Liver (tissue), 9 donors: ENCODE data around the gene PPP1R26. TPM values are rescaled to one million over a fixed set of nuclear protein-coding genes. Genes with fewer than 3 reads are reported as not detected.

Experiments
- DNase-seq: peaks from one replicate; pipeline ENCODE4 v3.0.0-alpha.2; 2017; ENCODE audit warnings: low spot score
- H3K27ac ChIP-seq, 2 donors: one replicate each; pipeline ENCODE4 v1.7.0; 2013; ENCODE audit warnings: inconsistent platforms in 2 of 2, low read length in 2 of 2, control low read depth in 1 of 2, low read depth in 1 of 2, mild to moderate bottlenecking in 1 of 2
- H3K27me3 ChIP-seq, 4 donors: one replicate each; pipeline versions ENCODE4 v1.6.1 to v1.7.0; 2013; ENCODE audit warnings: low read length in 3 of 4, inconsistent platforms in 1 of 4, mild to moderate bottlenecking in 1 of 4, moderate library complexity in 1 of 4; ENCODE audit not compliant: control insufficient read depth in 4 of 4, insufficient read depth in 4 of 4
- H3K36me3 ChIP-seq, 4 donors: one replicate each; pipeline versions ENCODE4 v1.6.1 to v1.7.0; 2013; ENCODE audit warnings: low read length in 3 of 4, mild to moderate bottlenecking in 3 of 4, low read depth in 1 of 4, moderate library complexity in 1 of 4; ENCODE audit not compliant: control insufficient read depth in 4 of 4, insufficient read depth in 3 of 4
- H3K4me1 ChIP-seq, 4 donors: one replicate each; pipeline versions ENCODE4 v1.6.1 to v1.7.0; 2013; ENCODE audit warnings: low read length in 3 of 4, mild to moderate bottlenecking in 3 of 4, moderate library complexity in 1 of 4; ENCODE audit not compliant: control insufficient read depth in 4 of 4, insufficient read depth in 4 of 4
- H3K4me3 ChIP-seq, 3 donors: one replicate each; pipeline versions ENCODE4 v1.6.1 to v1.7.0; 2013; ENCODE audit warnings: low read length in 3 of 3, control low read depth in 1 of 3, low read depth in 1 of 3, mild to moderate bottlenecking in 1 of 3
- H3K9ac ChIP-seq, 2 donors: one replicate each; pipeline ENCODE4 v1.7.0; 2013; ENCODE audit warnings: low read length in 2 of 2, mild to moderate bottlenecking in 2 of 2, moderate library complexity in 2 of 2, control low read depth in 1 of 2, low read depth in 1 of 2
- H3K9me3 ChIP-seq, 4 donors: one replicate each; pipeline versions ENCODE4 v1.6.1 to v1.7.0; 2013; ENCODE audit warnings: low read length in 3 of 4; ENCODE audit not compliant: control insufficient read depth in 4 of 4
- ATF3 ChIP-seq: IDR thresholded peaks from 2 replicates; pipeline ENCODE4 v1.6.1; 2016; ENCODE audit warnings: antibody characterized with exemption
- CTCF ChIP-seq: fragments of 150-350 bp; IDR thresholded peaks from 2 replicates; pipeline ENCODE4 v1.5.1; 2017; ENCODE audit warnings: improper control_type of control experiment, low read depth, low read length; ENCODE audit not compliant: missing input control
- EGR1 ChIP-seq, 2 donors: IDR thresholded peaks; 2 replicates each; pipeline ENCODE4 v1.6.1; 2016 to 2018; ENCODE audit warnings: antibody characterized with exemption in 2 of 2, low read depth in 2 of 2
- FOXA1 ChIP-seq: IDR thresholded peaks from 2 replicates; pipeline ENCODE4 v1.6.1; 2016; ENCODE audit warnings: antibody characterized with exemption
- FOXA2 ChIP-seq: IDR thresholded peaks from 2 replicates; pipeline ENCODE4 v1.6.1; 2016; ENCODE audit warnings: antibody characterized with exemption
- GABPA ChIP-seq, 2 donors: IDR thresholded peaks in 1 of 2; conservative IDR thresholded peaks in 1 of 2; 2 replicates each; pipeline ENCODE4 v1.6.1; 2016; ENCODE audit warnings: antibody characterized with exemption in 2 of 2, mild to moderate bottlenecking in 1 of 2, moderate library complexity in 1 of 2
- HNF4A ChIP-seq, 2 donors: conservative IDR thresholded peaks; 2 replicates each; pipeline ENCODE4 v1.6.1; 2016; ENCODE audit warnings: antibody characterized with exemption in 2 of 2, mild to moderate bottlenecking in 2 of 2
- HNF4G ChIP-seq: IDR thresholded peaks from 2 replicates; pipeline ENCODE4 v1.6.1; 2016; ENCODE audit warnings: antibody characterized with exemption
- JUND ChIP-seq, 2 donors: IDR thresholded peaks; 2 replicates each; pipeline ENCODE4 v1.6.1; 2016; ENCODE audit warnings: antibody characterized with exemption in 2 of 2
- MAX ChIP-seq: IDR thresholded peaks from 2 replicates; pipeline ENCODE4 v1.6.1; 2016; ENCODE audit warnings: antibody characterized with exemption
- NR2F2 ChIP-seq: IDR thresholded peaks from 2 replicates; pipeline ENCODE4 v1.6.1; 2016; ENCODE audit warnings: antibody characterized with exemption
- RAD21 ChIP-seq, 2 donors: IDR thresholded peaks; 2 replicates each; pipeline ENCODE4 v1.6.1; 2016; ENCODE audit warnings: antibody characterized with exemption in 2 of 2, mild to moderate bottlenecking in 2 of 2
- REST ChIP-seq: IDR thresholded peaks from 2 replicates; pipeline ENCODE4 v1.6.1; 2016; ENCODE audit warnings: antibody characterized with exemption, mild to moderate bottlenecking
- RXRA ChIP-seq, 2 donors: IDR thresholded peaks; 2 replicates each; pipeline ENCODE4 v1.6.1; 2017 to 2018; ENCODE audit warnings: antibody characterized with exemption in 2 of 2, mild to moderate bottlenecking in 1 of 2
- SP1 ChIP-seq: IDR thresholded peaks from 2 replicates; pipeline ENCODE4 v1.6.1; 2018; ENCODE audit warnings: antibody characterized with exemption, mild to moderate bottlenecking
- TAF1 ChIP-seq: conservative IDR thresholded peaks from 2 replicates; pipeline ENCODE4 v1.6.1; 2016; ENCODE audit warnings: antibody characterized with exemption, mild to moderate bottlenecking
- YY1 ChIP-seq: IDR thresholded peaks from 2 replicates; pipeline ENCODE4 v1.6.1; 2016; ENCODE audit warnings: antibody characterized with exemption, mild to moderate bottlenecking
- ZBTB33 ChIP-seq: IDR thresholded peaks from 2 replicates; pipeline ENCODE4 v1.6.1; 2016; ENCODE audit warnings: antibody characterized with exemption
- WGBS: extraction: QIAGEN DNeasy Blood & Tissue Kit; methylation state at CpG from one replicate; pipeline ENCODE4 v1.1.7; 2013; 5-methylcytosine and 5-hydroxymethylcytosine counted together
- polyA plus RNA-seq, 2 donors: library from polyadenylated mRNA; stranded (reverse) in 1 of 2; unstranded in 1 of 2; fragments of 200-250 nt in 1 of 2; fragments of >200 nt in 1 of 2; fragmentation: Nextera tagmentation in 1 of 2; extraction: Ambion mirVana in 1 of 2; gene quantifications; one replicate each; pipeline versions ENCODE4 v1.2.1 to v1.2.3, GENCODE V29; 2013 to 2015
- total RNA-seq, 2 donors: library from RNA; depleted of rRNA; stranded (reverse); fragments of >200 nt; gene quantifications; one replicate each; pipeline ENCODE4 v1.2.3, GENCODE V29; 2014
- donor health status: healthy.
- donor health status: healthy.
- donor health status: healthy.
- donor health status: healthy.
- donor health status: healthy.

PPP1R26 gene
- total and polyA plus RNA-seq, 4 donors = 1.5 to 9.5 (median 4.2) TPM

- Histone ChIP-seq H3K27me3 (no peaks in the 10 kb centered on the region), H3K9ac (no peak overlapping the region), H3K27ac (no peak overlapping the region), H3K36me3 (no peaks in the 10 kb centered on the region), H3K4me3 (no peak overlapping the region), H3K9me3 (no peaks in the 10 kb centered on the region), H3K4me1 (peaks cover 0 to 5% (median 3%) of the 10 kb centered on the region in 4 donors)
- WGBS = 45% methylated on average over 12 of the region's 12 CpGs
- no peak for TF ChIP-seq JUND (IDR thresholded peaks at IDR 0.05)
- TF ChIP-seq EGR1 (IDR thresholded peaks at IDR 0.05; ENCODE audit: low read depth in 2 of 2) = no peak
- no peak for TF ChIP-seq TAF1
- TF ChIP-seq FOXA2 = no peak
- no peak for TF ChIP-seq REST
- no peak for TF ChIP-seq YY1
- no peak for TF ChIP-seq GABPA (IDR thresholded peaks at IDR 0.05 in 1 of 2, conservative IDR thresholded peaks at IDR 0.05 in 1 of 2)
- TF ChIP-seq NR2F2 = no peak
- no peak for TF ChIP-seq ATF3
- TF ChIP-seq RXRA (IDR thresholded peaks at IDR 0.05) = no peak
- TF ChIP-seq MAX = no peak
- TF ChIP-seq RAD21 (IDR thresholded peaks at IDR 0.05) = no peak
- no peak for TF ChIP-seq ZBTB33
- TF ChIP-seq CTCF = no peak
- no peak for TF ChIP-seq HNF4G
- no peak for TF ChIP-seq SP1
- no peak for TF ChIP-seq HNF4A (conservative IDR thresholded peaks at IDR 0.05)
- TF ChIP-seq FOXA1 = no peak
- no peak for DNase-seq
Measured at GRCh38 chr9:135474915-135475314, 4.7 kb upstream of the PPP1R26 start.
